HEK293T (cell line): ENCODE data around the gene LZTR1.
A peak's percentile ranks its signal among the peaks of the same experiment; 100 is the strongest.

ENCODE experiments used
- CTCF ChIA-PET: fragments of 350-600 bp; formaldehyde crosslinking; extraction: SDS; loops from one replicate; lab custom pipeline; 2021; ENCODE audit warnings: antibody characterized with exemption, inconsistent platforms; lab: Yijun Ruan, JAX
- POLR2A ChIA-PET: fragments of 350-600 bp; formaldehyde crosslinking; extraction: SDS; loops from one replicate; lab custom pipeline; 2020; ENCODE audit warnings: antibody characterized with exemption, inconsistent platforms; lab: Yijun Ruan, JAX
- DNase-seq: peaks from one replicate; pipeline ENCODE4 v3.0.0; 2012; ENCODE audit warnings: mixed read lengths; ENCODE audit errors: extremely low spot score
- ARNT ChIP-seq: fragments of 450-650 bp; IDR thresholded peaks from 2 replicates; pipeline ENCODE4 v1.6.1; 2017; ENCODE audit warnings: mild to moderate bottlenecking
- BHLHE40 ChIP-seq: fragments of 450-650 bp; IDR thresholded peaks from 2 replicates; pipeline ENCODE4 v1.6.1; 2016; ENCODE audit warnings: mild to moderate bottlenecking, moderate library complexity, borderline replicate concordance
- CTBP1 ChIP-seq: fragments of 450-650 bp; IDR thresholded peaks from 2 replicates; pipeline ENCODE4 v1.6.1; 2016; ENCODE audit warnings: borderline replicate concordance
- ELF4 ChIP-seq: fragments of 450-650 bp; IDR thresholded peaks from 2 replicates; pipeline ENCODE4 v1.6.1; 2017; ENCODE audit warnings: antibody characterized with exemption
- FOXA1 ChIP-seq: fragments of 450-650 bp; IDR thresholded peaks from 2 replicates; pipeline ENCODE4 v1.6.1; 2016; ENCODE audit warnings: mild to moderate bottlenecking
- FOXK2 ChIP-seq: fragments of 450-650 bp; IDR thresholded peaks from 2 replicates; pipeline ENCODE4 v1.6.1; 2016; ENCODE audit warnings: mild to moderate bottlenecking
- FOXM1 ChIP-seq: fragments of 450-650 bp; IDR thresholded peaks from 2 replicates; pipeline ENCODE4 v1.6.1; 2017; ENCODE audit warnings: mild to moderate bottlenecking, borderline replicate concordance
- HDGF ChIP-seq: fragments of 450-650 bp; IDR thresholded peaks from 2 replicates; pipeline ENCODE4 v1.6.1; 2017; ENCODE audit warnings: antibody characterized with exemption, borderline replicate concordance
- L3MBTL2 ChIP-seq: fragments of 450-650 bp; conservative IDR thresholded peaks from 2 replicates; pipeline ENCODE4 v1.6.1; 2016; ENCODE audit warnings: mild to moderate bottlenecking
- LEF1 ChIP-seq: fragments of 450-650 bp; IDR thresholded peaks from 2 replicates; pipeline ENCODE4 v1.6.1; 2017; ENCODE audit warnings: mild to moderate bottlenecking, borderline replicate concordance
- NFRKB ChIP-seq: fragments of 450-650 bp; IDR thresholded peaks from 2 replicates; pipeline ENCODE4 v1.6.1; 2016; ENCODE audit warnings: mild to moderate bottlenecking, moderate library complexity
- PKNOX1 ChIP-seq: fragments of 450-650 bp; IDR thresholded peaks from 2 replicates; pipeline ENCODE4 v1.6.1; 2016
- SP1 ChIP-seq: fragments of 450-650 bp; IDR thresholded peaks from 2 replicates; pipeline ENCODE4 v1.6.1; 2017
- SUZ12 ChIP-seq: fragments of 450-650 bp; IDR thresholded peaks from 2 replicates; pipeline ENCODE4 v1.6.1; 2016; ENCODE audit warnings: mild to moderate bottlenecking
- TARDBP ChIP-seq: fragments of 450-650 bp; IDR thresholded peaks from 2 replicates; pipeline ENCODE4 v1.6.1; 2016
- ZNF384 ChIP-seq: fragments of 450-650 bp; IDR thresholded peaks from 2 replicates; pipeline ENCODE4 v1.6.1; 2016

Gene LZTR1

DNA sequence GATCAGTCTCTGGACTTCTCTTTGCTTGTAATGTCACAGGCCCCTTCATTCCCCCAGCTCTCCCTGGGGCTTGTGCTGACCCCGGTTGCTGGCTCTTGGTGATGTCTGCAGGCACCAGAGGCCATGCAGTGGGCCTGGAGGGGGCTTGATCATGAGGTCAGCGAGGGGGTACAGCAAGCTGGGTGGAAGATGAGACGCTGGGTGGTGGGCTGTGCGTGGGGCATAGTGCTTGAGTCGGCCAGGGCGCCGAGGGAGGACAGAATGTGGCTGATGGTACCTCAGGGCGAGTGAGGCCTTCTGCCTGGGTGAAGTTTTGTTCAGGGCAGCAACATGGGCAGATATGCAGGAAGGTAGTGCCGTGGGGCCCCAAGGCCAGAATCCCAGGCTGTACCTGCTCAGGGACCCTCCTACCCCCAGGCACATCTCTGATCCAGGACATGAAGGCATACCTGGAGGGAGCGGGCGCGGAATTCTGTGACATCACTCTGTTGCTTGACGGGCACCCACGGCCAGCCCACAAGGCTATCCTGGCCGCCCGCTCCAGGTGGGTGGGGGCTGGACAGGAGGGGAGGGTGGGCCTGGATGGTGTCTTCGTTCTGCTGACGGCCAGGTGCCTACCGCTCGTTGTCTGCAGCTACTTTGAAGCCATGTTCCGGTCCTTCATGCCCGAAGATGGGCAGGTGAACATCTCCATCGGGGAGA lies 13.4 kb downstream of the LZTR1 start:
- ChIA-PET CTCF (no interaction called here), POLR2A (interaction anchor here (8.9 kb wide), 1 partner anchor 14 kb away, joined by 121 read pairs; the partner anchor contains the start of gene LZTR1)
- TF ChIP-seq FOXK2 (no peak), SP1 (no peak), TARDBP (no peak), ZNF384 (no peak), NFRKB (no peak), FOXM1 (no peak), SUZ12 (no peak), ARNT (no peak), HDGF (no peak), ELF4 (no peak), BHLHE40 (no peak), FOXA1 (no peak), L3MBTL2 (no peak), CTBP1 (no peak), PKNOX1 (no peak), LEF1 (no peak)
- DNase-seq, result no peak

DNA sequence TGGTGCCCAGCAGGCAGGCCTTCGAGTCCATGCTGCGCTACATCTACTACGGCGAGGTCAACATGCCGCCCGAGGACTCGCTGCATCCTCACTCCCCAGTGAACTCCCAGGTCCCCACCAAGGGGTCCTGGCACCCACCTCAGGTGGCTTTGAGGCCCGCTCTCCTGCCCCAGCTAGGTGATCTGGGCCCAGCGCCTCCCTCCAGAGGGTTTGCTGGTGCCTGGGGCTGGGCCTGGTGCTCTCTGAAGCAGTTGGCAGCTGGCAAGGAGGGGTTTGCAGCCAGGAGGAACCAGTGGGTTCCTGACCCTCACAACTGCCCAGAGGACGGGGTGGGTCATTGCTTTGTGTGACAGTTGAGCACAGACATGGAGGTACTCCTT lies 13.9 kb downstream of the LZTR1 start:
- TF ChIP-seq NFRKB (no peak), HDGF (no peak), ZNF384 (no peak), SP1 (no peak), CTBP1 (no peak), L3MBTL2 (no peak), PKNOX1 (no peak), FOXM1 (no peak), LEF1 (no peak), TARDBP (no peak), ELF4 (no peak), BHLHE40 (no peak), FOXA1 (no peak), ARNT (no peak), FOXK2 (no peak), SUZ12 (no peak)
- POLR2A ChIA-PET, result interaction anchor here (8.9 kb wide), 1 partner anchor 15 kb away, joined by 121 read pairs; the partner anchor contains the start of gene LZTR1
- DNase-seq, result no peak
- CTCF ChIA-PET, result no interaction called here

- TF ChIP-seq ELF4, result 0 out of 2 replicates have a peak, but pooled peaks have one; percentile 16
- no peak for TF ChIP-seq NFRKB
- CTCF ChIA-PET, result no interaction called here
Observed at GRCh38 chr22:20996598-20997535, 14.8 kb downstream of the LZTR1 start.

DNA sequence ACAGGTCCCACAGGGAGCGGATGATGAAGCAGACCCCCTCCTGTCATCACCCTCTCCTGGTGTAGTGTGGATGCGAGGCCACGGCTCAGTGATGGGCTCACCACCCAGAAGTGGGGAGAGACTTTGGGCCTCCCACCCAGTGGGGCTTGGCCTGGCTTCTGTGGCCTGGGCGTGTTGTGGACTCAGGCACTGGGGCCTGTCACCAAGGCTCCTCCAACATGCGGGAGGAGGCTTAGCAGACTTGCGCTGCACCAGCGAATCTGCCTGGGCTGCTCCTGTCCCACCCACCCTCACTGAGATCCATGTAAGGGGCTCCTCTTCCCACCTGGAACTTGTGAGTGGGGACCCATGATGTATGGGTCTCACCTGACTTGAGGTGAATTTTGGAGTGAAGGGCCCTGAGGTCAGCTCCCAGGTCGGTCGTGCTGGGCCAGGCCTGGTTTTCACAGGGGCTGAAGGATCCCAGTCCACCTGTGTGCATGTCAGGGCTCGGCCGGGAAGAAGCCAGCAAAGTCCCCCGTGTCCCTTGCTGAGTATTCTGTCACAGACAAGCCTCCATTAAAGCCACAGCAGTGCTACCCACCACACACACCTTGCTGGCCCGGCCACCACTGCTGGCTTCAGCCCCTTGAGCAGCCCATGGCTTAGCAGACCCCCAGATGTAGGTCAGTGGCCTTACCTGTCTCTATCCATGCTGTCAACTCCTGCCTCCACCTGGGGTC lies 15.6 kb downstream of the LZTR1 start:
- POLR2A ChIA-PET, result interaction anchor here (0.7 to 8.9 kb wide), 5 partner anchors 8 to 112 kb away, joined by 3 to 121 read pairs (median 8); partner anchors contain the start of gene LZTR1
- CTCF ChIA-PET, result interaction anchor here (1.6 kb wide), 1 partner anchor 105 kb away, joined by 5 read pairs; no protein-coding TSS in a partner anchor
- no peak for TF ChIP-seq L3MBTL2
- no peak for TF ChIP-seq HDGF
- no peak for TF ChIP-seq PKNOX1
- no peak for TF ChIP-seq FOXA1
- no peak for TF ChIP-seq CTBP1
- TF ChIP-seq LEF1, result no peak
- DNase-seq, result no peak

More at GRCh38 chr22:20996598-20997535, 14.8 kb downstream of the LZTR1 start:
- POLR2A ChIA-PET, result interaction anchor here (0.7 to 8.9 kb wide), 2 partner anchors 9 to 15 kb away, joined by 3 to 121 read pairs; partner anchors contain the start of gene LZTR1
- no peak for DNase-seq
